ENCODE measurements around the gene CLIC3. TPM values are rescaled to one million over a fixed set of nuclear protein-coding genes. Genes with fewer than 3 reads are reported as not detected.

CLIC3 gene
- polyA plus RNA-seq, 1 donor = not detected

DNA sequence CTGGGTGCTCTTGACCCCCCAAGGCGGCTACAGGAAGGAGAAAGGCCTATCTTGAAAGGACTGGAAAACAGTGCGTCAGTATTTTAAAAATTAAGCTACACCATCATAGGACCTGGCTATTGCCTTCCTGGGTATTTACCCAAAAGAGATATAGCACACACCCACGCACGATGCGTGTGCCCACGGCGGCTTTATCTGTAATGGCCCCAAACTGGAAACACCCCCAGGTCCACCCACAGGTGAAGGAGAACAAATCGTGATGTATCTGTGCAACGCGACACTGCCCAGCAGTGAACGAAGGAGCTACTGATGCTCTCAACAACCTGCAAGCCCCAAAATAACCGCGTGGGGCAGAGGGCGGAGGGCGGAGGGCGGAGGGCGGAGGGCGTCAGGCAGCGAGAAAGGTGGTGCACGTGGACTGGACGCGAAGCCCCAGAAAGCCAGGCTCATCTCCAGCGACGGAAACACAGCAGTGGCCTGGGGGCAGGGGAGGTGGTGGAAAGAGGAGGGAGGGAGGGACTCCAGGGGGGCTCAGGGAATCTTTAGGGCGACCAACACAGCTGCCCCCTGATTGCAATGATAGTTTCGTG is 31.4 kb downstream of the CLIC3 start:
- DNase-seq = no peak

DNA sequence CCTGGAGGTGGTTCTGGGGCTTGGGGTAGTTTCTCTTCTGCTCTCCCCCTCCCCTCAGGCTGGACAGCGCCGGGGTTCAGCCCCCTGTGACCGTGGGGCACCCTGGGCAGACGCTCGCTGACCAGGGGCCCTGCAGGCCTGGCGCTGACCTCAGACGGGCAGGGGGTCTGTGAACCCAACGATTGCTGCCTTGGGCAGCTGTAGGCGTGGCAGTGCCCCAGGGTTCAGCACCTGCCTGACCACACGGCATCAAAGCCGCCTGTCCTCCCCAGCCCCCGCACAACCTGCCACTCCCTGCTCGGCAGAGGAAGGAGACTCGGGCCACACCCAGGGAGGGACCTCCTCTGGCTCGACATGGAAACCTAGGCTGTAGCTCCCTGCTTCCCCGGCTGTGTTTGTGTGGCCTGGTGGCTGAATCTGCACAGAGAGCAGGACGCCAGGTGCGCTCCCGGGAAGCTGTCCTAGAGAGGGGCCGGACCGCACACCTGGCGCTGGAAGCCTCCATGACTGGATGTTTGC is 32.1 kb downstream of the CLIC3 start:
- DNase-seq = no peak

GRCh38 chr9:136963751-136964150 is 32.6 kb downstream of the CLIC3 start:
- DNase-seq = no peak

DNA sequence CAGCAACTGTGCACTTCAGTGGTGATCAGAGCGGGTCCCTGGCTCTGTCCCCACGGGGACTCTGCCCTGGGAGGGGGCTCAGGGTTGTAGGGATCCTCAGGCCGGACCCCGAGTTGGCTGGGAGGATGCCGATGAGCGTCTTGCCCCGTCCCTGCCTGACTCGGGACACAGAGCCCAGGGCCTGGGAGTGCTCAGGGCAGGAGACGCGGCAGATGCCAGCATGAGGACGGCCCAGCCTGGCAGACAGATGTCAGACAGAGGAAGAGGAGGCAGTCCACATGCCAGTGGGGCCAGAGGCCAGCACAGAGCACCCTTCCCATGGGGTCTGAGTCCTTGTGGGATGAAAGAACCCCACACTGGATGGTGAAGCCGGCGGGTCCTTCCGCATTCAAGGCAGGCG is 33.0 kb downstream of the CLIC3 start:
- no peak for DNase-seq

DNA sequence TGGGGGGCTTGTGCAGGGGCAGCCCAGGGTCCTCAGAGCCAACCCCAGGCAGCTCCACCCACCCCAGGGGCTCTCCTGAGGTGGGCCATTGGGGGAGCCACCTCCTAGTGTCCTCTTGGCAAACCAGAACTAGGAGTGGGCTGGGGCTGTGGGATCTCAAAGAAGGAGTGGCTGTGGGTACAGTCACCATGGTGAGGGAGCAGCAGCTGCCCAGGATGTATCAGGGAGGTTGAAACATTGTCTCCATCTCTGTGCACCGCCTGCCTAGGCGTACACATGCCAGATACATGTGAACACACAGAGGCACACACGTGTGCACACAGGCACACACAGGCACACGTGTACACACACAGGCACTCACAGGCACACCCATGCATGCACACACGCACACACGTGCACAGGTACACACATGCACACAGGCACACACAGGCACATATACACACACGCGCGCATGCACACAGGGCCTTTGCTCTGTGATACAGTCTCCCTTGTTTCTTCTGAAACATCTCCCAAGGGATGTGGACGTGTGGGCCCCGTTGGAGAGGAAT is 33.6 kb downstream of the CLIC3 start:
- DNase-seq = no peak

GRCh38 chr9:136962163-136962562 is 34.2 kb downstream of the CLIC3 start:
- no peak for DNase-seq

DNA sequence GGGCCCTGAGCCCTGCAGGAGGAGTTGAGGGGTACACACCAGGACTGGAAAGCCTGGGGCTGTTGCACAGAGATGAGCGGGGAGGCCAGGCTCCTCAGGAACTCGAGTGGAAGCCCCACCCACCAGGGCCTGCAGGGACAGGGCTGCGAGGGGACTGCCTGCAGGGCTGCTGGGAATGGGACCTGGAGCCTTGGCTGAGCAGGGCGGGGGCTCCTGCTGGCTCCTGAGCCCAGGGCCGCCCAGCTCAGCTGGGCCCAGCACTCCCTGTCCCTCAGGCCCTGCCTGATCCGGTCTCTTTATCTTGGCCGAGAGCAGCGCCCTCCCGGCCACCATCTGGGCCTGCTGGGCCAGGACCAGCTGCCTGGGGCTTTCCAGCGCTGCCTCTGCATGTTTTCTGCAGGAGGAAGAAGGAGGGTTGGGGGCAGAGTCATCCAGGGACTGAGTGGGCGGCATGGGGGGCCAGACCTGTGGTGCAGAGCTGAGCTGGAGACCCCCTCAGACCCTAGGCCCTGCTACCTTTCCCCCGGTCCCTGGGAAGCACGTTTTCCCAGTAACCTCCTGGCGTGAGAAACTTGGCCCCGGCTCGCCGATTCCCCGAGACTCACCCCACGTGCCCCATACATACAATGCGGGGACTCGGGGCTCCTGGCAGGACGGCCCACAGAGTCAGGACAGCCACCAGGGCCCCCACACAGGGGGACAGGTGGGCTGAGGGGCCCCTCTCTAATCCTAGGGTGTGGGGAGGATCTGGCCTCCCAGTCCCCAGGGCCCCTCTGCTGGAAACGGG is 34.9 kb downstream of the CLIC3 start:
- DNase-seq = no peak

DNA sequence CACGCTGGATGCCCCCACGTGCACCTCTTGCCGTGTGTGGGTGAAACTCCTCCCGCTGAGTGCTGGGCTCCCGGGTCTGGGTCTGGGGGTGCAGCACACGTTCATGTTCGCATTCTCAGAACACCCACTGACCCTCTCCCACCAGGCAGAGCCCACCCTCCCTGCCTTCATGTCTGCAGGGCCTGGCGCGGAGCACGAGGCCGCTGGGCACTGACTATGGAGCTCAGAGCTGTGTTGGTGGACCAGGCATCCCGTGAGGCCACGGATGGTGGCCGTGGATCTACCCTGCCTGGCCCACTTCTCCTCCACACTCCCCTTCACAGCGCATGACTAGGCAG is 35.5 kb downstream of the CLIC3 start:
- DNase-seq = no peak

- DNase-seq = no peak
Observed at GRCh38 chr9:136960212-136960937, 36.0 kb downstream of the CLIC3 start.

- DNase-seq = no peak
Observed at GRCh38 chr9:136958898-136959850, 37.2 kb downstream of the CLIC3 start.

DNA sequence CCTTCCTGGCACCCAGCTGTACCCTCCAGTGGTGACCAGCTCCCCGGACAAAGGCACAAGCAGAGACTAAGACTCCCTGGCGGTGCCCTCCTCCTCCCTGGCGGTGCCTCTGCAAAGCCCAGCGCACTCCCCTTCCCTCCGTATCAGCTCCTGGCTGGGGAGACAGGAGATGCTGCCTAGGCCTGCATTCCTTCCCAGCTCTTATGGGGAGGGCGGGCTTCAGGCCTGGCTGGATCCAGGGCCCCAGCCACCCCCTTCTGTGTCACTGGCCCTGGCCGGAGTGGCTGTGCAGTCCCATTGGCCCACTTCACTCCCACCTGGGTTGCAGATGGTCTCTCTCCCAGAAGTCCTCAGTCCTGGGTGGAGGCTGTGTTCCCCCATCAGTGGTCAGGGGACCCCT is 37.9 kb downstream of the CLIC3 start:
- no peak for DNase-seq

- DNase-seq = no peak
Observed at GRCh38 chr9:136957901-136958300, 38.5 kb downstream of the CLIC3 start.

GRCh38 chr9:136957461-136957860 is 38.9 kb downstream of the CLIC3 start:
- DNase-seq = no peak

DNA sequence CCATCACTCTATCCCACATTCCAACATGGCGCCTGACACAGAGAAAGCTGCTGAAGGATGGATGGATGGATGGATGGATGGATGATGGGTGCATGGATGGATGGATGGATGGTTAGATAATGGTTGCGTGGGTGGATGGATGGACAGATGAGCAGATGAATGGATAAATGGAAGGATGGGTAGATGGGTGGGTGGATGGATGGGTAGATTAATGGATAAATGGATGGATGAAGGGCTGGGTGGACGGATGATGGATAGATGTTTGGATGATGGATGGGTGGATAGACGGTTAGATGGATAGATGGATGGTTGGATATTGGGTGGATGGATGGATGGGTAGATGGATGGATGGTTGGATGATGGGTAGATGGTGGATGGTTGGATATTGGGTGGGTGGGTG is 39.8 kb downstream of the CLIC3 start:
- no peak for DNase-seq

GRCh38 chr9:136955943-136956335 is 40.4 kb downstream of the CLIC3 start:
- no peak for DNase-seq

GRCh38 chr9:136955202-136955942 is 41.0 kb downstream of the CLIC3 start:
- no peak for DNase-seq

DNA sequence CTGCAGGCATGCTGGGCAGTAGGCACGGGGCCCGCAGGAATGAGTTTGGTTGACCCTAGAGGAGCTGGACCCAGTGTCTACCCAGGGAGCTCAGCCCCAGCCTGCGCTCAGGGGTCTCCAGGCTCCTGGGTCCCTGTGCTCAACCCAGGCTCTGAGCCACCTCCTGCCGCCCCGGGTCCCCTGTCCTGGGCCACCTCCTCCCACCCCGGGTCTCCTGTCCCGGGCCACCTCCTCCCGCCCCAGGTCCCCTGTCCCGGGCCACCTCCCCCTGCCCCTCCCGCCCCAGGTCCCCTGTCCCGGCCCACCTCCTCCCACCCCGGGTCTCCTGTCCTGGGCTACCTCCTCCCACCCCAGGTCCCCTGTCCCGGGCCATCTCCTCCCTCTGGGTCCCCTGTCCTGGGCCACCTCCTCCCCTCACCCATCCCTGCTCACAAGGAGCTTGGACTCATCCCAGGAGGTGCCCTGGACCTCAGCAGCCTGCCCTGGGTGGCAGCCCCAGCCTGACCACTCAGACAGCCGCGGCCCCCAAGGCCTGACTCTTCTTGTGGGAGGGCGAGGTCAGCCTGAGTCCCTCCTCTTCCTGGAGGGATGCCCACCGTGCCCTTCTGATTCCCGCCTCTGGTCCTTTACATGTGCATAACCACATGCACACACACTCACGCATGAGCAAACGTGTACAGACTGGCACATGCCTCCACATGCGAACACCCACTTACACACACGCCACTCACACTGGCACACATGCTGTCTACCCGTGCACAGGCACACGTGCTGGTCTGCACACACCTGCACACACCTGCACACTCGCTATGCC is 41.9 kb downstream of the CLIC3 start:
- DNase-seq = no peak

DNA sequence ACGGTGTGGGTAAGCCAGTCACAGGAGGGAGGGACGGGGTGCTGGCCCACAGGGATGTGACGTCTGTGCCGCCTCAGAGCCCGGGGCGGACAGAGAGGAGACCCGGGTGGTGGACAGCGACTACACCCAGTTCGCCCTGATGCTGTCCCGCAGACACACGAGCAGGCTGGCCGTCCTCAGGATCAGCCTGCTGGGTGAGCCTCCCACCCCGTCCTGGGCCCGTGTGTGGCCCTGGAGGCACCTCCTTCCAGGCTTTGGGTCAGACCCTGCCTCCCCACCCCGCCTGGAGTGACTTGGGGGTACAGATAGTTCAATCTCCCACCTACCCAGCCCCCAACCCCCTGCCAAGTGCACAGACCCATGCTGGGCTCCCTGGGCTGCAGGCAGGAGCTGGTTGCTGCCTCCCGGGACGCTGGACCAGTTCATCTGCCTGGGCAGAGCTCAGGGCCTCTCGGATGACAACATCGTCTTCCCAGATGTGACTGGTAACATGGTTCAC is 42.5 kb downstream of the CLIC3 start:
- no peak for DNase-seq

DNA sequence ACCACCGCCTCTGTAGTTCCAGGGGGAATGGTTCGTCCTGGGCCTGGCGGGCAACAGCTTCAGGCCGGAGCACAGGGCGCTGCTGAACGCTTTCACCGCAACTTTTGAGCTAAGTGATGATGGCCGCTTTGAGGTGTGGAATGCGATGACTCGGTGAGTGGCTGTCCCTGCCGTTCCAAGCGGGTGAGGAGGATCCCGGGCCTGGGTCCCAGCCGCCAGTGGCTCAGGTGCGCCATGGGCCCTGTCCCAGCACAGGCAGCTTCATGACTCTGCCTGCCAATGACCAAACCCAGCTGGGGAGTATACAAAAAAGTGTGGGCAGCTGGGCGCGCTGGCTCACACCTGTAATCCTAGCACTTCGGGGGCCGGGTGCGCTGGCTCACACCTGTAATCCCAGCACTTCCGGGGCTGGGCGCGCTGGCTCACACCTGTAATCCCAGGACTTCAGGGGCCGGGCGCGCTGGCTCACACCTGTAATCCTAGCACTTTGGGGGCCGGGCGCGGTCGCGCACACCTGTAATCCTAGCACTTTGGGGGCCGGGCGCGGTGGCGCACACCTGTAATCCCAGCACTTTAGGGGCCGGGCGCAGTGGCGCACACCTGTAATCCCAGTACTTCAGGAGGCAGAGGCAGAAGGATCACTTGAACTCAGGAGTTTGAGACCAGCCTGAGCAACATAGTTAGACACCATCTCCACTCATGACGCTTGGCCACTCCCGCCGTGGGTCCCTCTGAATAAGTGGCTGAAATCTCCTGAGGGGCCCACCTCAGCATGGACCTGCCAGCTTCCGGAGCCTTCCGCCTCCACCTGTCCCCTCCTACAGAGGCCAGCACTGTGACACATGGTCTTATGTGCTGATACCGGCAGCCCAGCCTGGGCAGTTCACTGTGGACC is 43.2 kb downstream of the CLIC3 start:
- DNase-seq = no peak

All from left kidney (tissue), 2 donors.